ENCODE data around the gene SEMA5A. TPM values are rescaled to one million over a fixed set of nuclear protein-coding genes. Genes with fewer than 3 reads are reported as not detected.

The SEMA5A gene
- total RNA-seq, 1 donor from 2014 or later, result 13.8 TPM

- DNase-seq (ENCODE audit: low read depth), result no peak
- Histone ChIP-seq H3K79me2 (ENCODE audit: insufficient read depth, low read length) (peaks cover 2% of the 10 kb centered on the region), H3K4me1 (ENCODE audit: insufficient read depth, low read length) (no peaks in the 10 kb centered on the region), H3K36me3 (ENCODE audit: insufficient read depth, low read length) (no peaks in the 10 kb centered on the region), H4K20me1 (ENCODE audit: insufficient read depth, low read length) (peaks cover 3% of the 10 kb centered on the region), H3K4me3 (ENCODE audit: insufficient read depth, low read depth, low read length) (no peak overlapping the region), H3K27ac (ENCODE audit: low read depth, low read length) (no peak overlapping the region), H3K4me2 (ENCODE audit: low read length) (no peak overlapping the region), H3K9ac (ENCODE audit: low read length) (no peak overlapping the region), H3K9me3 (ENCODE audit: insufficient read depth, low read depth, low read length) (no peaks in the 10 kb centered on the region), H3K27me3 (ENCODE audit: insufficient read depth, low read length) (no peaks in the 10 kb centered on the region), H2AFZ (ENCODE audit: low read depth, low read length) (no peak overlapping the region)
- FAIRE-seq, result no peak
- no peaks in the 10 kb centered on the region for H3K9me3 Mint-ChIP-seq (ENCODE audit: unreplicated experiment)
- H3K4me3 Mint-ChIP-seq (ENCODE audit: unreplicated experiment), result no peak overlapping the region
- TF ChIP-seq CTCF (IDR thresholded peaks at IDR 0.05; ENCODE audit: insufficient read depth, low read depth, low read length) (peak; percentile 17), EZH2 (IDR thresholded peaks at IDR 0.05; ENCODE audit: insufficient read depth, low read length) (no peak)
- no peaks in the 10 kb centered on the region for H3K27me3 Mint-ChIP-seq (ENCODE audit: low read depth, unreplicated experiment)
- no peaks in the 10 kb centered on the region for H3K36me3 Mint-ChIP-seq (ENCODE audit: low read depth, unreplicated experiment)
- no peaks in the 10 kb centered on the region for H3K4me1 Mint-ChIP-seq (ENCODE audit: low read depth, unreplicated experiment)
- H3K27ac Mint-ChIP-seq (ENCODE audit: unreplicated experiment), result no peak overlapping the region
Measured at GRCh38 chr5:9513827-9514226, 32.0 kb downstream of the SEMA5A start.

- Histone ChIP-seq H3K27me3 (ENCODE audit: insufficient read depth, low read length) (no peaks in the 10 kb centered on the region), H3K9me3 (ENCODE audit: insufficient read depth, low read depth, low read length) (no peaks in the 10 kb centered on the region), H3K79me2 (ENCODE audit: insufficient read depth, low read length) (peaks cover 2% of the 10 kb centered on the region), H2AFZ (ENCODE audit: low read depth, low read length) (no peak overlapping the region), H3K4me3 (ENCODE audit: insufficient read depth, low read depth, low read length) (no peak overlapping the region), H3K36me3 (ENCODE audit: insufficient read depth, low read length) (no peaks in the 10 kb centered on the region), H3K9ac (ENCODE audit: low read length) (no peak overlapping the region), H3K27ac (ENCODE audit: low read depth, low read length) (no peak overlapping the region), H3K4me2 (ENCODE audit: low read length) (no peak overlapping the region), H3K4me1 (ENCODE audit: insufficient read depth, low read length) (no peaks in the 10 kb centered on the region), H4K20me1 (ENCODE audit: insufficient read depth, low read length) (peaks cover 3% of the 10 kb centered on the region)
- FAIRE-seq (peak; percentile 62), DNase-seq (ENCODE audit: low read depth) (peak; percentile 39)
- no peak overlapping the region for H3K27ac Mint-ChIP-seq (ENCODE audit: unreplicated experiment)
- no peaks in the 10 kb centered on the region for H3K27me3 Mint-ChIP-seq (ENCODE audit: low read depth, unreplicated experiment)
- H3K4me1 Mint-ChIP-seq (ENCODE audit: low read depth, unreplicated experiment), result peaks cover 4% of the 10 kb centered on the region
- TF ChIP-seq CTCF (IDR thresholded peaks at IDR 0.05; ENCODE audit: insufficient read depth, low read depth, low read length), result no peak
- no peak for TF ChIP-seq EZH2 (IDR thresholded peaks at IDR 0.05; ENCODE audit: insufficient read depth, low read length)
- no peak overlapping the region for H3K4me3 Mint-ChIP-seq (ENCODE audit: unreplicated experiment)
- no peaks in the 10 kb centered on the region for H3K36me3 Mint-ChIP-seq (ENCODE audit: low read depth, unreplicated experiment)
- H3K9me3 Mint-ChIP-seq (ENCODE audit: unreplicated experiment), result peaks cover 1% of the 10 kb centered on the region
Measured at GRCh38 chr5:9512457-9512856, 33.4 kb downstream of the SEMA5A start.

- no peak overlapping the region for H3K4me3 Mint-ChIP-seq (ENCODE audit: unreplicated experiment)
- Histone ChIP-seq H3K27ac (ENCODE audit: low read depth, low read length) (no peak overlapping the region), H2AFZ (ENCODE audit: low read depth, low read length) (no peak overlapping the region), H3K4me3 (ENCODE audit: insufficient read depth, low read depth, low read length) (no peak overlapping the region), H3K27me3 (ENCODE audit: insufficient read depth, low read length) (no peaks in the 10 kb centered on the region), H3K4me1 (ENCODE audit: insufficient read depth, low read length) (no peaks in the 10 kb centered on the region), H4K20me1 (ENCODE audit: insufficient read depth, low read length) (no peaks in the 10 kb centered on the region), H3K36me3 (ENCODE audit: insufficient read depth, low read length) (no peaks in the 10 kb centered on the region), H3K9ac (ENCODE audit: low read length) (no peak overlapping the region), H3K9me3 (ENCODE audit: insufficient read depth, low read depth, low read length) (no peaks in the 10 kb centered on the region), H3K4me2 (ENCODE audit: low read length) (no peak overlapping the region), H3K79me2 (ENCODE audit: insufficient read depth, low read length) (peaks cover 2% of the 10 kb centered on the region)
- TF ChIP-seq CTCF (IDR thresholded peaks at IDR 0.05; ENCODE audit: insufficient read depth, low read depth, low read length) (no peak), EZH2 (IDR thresholded peaks at IDR 0.05; ENCODE audit: insufficient read depth, low read length) (no peak)
- FAIRE-seq (peak; percentile 49), DNase-seq (ENCODE audit: low read depth) (peak; percentile 79)
- H3K36me3 Mint-ChIP-seq (ENCODE audit: low read depth, unreplicated experiment), result no peaks in the 10 kb centered on the region
- no peaks in the 10 kb centered on the region for H3K27me3 Mint-ChIP-seq (ENCODE audit: low read depth, unreplicated experiment)
- peaks cover 4% of the 10 kb centered on the region for H3K4me1 Mint-ChIP-seq (ENCODE audit: low read depth, unreplicated experiment)
- peaks cover 1% of the 10 kb centered on the region for H3K9me3 Mint-ChIP-seq (ENCODE audit: unreplicated experiment)
- no peak overlapping the region for H3K27ac Mint-ChIP-seq (ENCODE audit: unreplicated experiment)
Measured at GRCh38 chr5:9507974-9508373, 37.9 kb downstream of the SEMA5A start.

All from astrocyte (in vitro differentiated cells and primary cell).